ENCODE results near the gene EVI5. TPM values are rescaled to one million over a fixed set of nuclear protein-coding genes. Genes with fewer than 3 reads are reported as not detected.
"Not testable (repeated sequence)": the region's sequence is repeated elsewhere in the genome, so short reads cannot be mapped to it uniquely, and the experiment has no call there.

The EVI5 gene
- total RNA-seq, 1 donor from 2014 or later: 1.4 TPM

DNA sequence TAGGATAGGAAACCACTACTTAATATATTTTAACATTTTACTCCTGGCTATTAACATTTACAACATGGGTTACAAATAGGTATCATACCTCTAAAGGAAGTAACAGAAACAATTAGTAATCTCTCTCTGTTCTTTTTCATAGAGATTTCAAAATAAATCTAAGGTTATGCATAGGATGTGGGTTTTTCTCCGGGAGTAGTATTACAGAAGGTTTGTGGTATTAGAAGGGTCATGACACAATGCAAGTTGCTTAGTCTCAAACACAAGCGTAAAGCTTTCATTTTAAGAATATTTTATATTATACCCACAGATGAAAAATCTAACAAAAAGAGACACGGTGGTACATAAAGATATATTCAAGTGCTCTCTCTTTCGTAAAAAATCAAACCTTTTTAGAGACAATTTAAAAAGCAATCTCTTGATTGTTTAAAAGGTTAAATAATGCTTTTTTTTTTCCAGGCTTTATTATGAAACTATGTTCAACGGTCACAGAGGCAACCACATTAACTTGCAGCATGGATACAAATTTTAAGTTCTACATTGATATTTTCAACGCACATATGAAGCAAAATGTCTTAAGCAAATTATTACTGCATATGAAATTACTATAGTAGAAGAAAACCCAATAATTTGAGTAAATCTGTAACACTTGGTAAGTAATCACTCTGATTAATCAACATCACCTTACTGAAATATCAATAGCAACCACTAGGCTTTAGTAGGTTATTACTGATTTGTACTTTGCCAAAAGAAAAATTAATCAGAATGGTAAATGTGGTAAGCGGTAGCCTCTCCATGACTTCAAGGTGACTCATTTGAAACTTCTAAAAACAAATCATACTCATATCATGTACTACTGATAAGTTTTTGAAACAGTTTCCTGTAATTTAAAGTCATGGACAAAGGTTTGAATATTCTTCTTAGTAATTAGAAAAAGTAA lies 200.8 kb downstream of the EVI5 start:
- intact Hi-C loops (cut with micrococcal nuclease): loop anchor here (1.0 kb wide), 7 partner anchors 9 to 1028 kb away; no protein-coding TSS in a partner anchor

DNA sequence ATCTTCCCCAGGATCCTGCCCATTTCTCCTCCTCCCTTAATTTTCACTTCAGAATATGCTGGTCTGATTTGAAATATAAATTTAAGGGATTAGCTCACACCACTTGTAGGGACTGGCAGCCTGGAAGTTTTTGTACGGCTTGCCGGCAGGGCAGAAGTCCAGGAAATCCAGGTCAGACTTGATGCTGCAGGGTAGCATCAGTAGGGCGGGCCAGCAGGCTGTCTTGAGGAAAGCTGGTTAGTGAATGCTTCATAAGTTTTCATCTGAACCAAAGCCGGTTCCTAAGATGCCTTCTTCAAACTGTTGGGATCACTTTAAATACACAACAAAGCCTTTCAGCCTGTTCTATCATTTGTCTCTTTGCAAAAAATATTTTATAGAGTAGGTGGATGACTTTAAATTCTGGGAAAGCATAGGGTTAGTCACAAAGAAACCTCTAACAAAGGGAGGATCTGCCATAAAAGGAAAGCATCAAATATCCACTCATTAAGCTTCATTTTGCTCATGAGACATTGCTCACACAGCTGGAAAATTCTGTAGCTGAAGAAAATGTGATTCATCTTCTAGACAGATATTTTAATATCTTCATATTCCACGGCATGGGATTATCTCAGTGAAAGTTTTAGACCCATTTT lies 207.5 kb downstream of the EVI5 start:
- intact Hi-C loops (cut with micrococcal nuclease): no loop called here

DNA sequence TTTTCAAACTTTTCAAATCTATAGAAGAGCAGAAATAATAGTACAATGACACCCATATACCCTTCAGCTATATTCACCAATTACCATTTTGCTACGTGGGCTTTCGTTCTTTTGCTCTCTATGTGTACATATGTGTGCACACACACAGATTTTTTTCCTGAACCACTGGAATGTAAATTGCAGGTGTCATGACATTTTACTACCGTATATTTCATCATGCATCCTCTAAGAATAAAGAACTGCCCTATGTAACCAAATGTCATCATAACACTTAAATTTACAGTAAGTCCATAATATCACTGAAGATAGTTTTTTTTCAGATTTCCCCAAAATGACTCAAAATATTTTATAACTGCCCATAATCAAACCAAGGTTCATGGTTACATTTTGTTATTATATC lies 209.8 kb downstream of the EVI5 start:
- intact Hi-C loops (cut with micrococcal nuclease): loop anchor here (1.0 kb wide), 1 partner anchor 9 kb away; no protein-coding TSS in a partner anchor

DNA sequence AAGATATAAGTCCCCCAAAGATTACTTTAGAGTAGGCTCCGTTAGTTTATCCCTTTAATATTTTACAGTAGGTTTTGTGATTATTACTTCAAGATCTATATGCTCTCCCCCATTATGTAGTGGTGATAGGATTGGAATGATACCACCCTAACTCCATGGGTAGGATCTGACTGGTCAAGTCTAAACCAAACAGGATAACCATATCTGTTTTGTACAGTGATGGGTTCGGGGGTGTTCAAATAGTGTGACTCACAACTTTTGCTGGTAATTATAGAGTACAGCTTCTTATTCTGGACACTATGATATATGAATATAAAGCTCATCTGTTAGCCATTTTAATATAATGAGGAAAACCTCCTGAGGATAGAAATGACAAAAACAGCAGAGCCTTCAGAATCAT lies 212.4 kb downstream of the EVI5 start:
- intact Hi-C loops (cut with micrococcal nuclease): no loop called here

DNA sequence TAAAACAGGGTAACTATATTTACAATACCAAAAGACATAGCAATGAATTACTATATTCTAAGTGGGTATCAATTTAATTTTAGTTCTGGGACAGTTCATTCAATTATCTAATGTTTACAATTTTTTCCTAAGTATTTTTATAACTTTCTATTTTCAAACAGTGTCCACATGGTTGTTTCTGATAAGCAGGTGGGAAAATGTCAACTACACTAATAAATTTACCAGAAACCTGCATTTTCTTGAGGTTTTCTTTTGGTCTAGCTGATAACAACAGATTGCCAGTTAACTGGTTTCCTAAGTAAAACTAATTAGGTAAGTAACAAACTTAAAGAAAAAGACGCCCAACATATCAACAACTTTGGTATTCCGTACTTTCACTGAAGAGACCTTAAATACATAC lies 213.3 kb downstream of the EVI5 start:
- intact Hi-C loops (cut with micrococcal nuclease): no loop called here

DNA sequence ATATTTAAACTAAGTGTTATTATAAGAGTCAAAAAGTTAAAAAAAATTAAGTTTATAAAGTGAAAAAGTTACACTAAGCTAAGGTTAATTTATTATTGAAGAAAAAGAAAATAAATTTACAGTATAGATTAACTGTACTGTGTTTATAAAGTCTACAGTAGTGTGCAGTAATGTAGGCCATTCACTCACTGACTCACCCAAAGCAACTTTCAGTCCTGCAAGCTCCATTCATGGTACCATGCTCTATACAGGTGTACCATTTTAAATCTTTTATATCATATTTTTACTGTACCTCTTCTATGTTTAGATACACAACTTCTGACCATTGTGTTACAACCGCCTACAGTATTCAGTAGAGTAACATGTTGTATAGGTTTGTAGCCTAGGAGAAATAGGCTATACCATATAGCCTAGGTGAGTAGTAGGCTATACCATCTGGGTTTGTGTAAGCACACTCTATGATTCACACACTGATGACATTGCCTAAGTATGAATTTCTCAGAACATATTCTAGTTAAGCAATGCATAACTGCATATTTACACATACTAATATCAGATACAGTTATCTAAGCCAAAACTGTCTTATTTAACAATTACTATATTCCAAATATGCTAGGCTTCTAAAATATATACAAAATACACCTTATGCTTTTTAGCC lies 217.6 kb downstream of the EVI5 start:
- intact Hi-C loops (cut with micrococcal nuclease): no loop called here

DNA sequence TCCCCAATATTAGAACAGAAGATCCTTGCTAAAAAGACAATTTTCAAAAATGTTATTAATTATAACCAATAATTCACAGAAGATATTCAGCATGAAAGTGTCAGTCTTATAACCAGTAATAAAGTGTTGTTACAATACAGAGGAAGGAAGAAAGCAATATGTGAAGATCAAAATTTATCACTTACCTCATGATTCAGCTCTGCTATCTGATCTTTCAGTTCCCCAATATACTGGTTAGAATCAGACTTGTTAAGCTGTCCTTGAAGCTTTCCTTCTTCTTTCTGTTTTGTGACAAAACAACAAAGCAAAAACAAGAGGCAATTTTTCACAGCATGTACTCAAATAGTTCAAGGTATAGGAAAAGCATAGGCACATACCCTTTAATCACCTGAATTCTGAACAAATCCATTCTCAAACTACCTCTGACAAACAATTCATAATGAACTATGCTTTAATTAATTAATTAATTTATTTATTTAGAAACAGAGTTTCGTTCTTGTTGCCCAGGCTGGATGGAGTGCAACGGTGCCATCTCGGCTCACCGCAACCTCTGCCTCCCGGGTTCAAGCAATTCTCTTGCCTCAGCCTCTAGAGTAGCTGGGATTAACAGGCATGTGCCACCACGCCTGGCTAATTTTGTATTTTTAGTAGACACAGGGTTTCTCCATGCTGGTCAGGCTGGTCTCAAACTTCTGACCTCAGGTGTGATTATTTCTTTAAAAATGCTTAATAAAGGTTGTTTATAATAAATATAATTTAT lies 221.3 kb downstream of the EVI5 start:
- intact Hi-C loops (cut with micrococcal nuclease): no loop called here

DNA sequence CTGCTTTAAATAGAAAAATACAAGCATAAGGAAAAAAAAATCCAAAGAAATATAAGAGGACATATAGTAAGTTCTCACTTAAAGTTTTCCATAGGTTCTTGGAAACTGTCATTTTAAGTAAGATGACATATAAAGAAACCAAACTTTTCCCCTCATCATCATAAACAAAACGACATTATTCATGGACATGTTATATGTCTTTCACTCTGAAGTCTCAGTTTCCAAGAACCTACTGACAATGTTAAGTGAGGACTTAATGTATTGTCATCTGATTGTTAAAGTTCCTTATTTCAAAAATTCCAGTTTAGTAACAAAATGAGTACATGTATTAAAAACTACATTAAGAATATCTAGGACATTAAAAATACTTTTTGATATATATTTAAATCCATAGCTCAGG lies 228.6 kb downstream of the EVI5 start:
- intact Hi-C loops (cut with micrococcal nuclease): no loop called here

DNA sequence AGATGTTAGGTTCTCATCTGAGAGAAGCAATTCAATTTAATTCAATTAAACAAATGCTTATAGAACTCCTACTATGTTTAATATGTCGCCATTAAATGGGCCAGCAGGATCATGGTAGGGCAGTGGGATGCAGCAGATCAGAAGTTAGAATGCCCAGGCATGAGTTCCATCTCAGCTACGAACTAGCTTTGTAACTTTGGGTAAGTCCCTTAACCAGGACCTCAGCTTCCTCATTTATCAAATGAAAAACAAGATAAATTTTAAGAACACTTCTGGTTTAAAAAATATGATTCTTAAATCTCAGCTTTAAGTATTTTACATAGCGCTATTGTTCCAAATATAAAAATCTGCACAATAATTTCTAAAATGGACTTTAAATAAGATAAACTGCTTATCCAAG lies 230.7 kb downstream of the EVI5 start:
- intact Hi-C loops (cut with micrococcal nuclease): no loop called here

DNA sequence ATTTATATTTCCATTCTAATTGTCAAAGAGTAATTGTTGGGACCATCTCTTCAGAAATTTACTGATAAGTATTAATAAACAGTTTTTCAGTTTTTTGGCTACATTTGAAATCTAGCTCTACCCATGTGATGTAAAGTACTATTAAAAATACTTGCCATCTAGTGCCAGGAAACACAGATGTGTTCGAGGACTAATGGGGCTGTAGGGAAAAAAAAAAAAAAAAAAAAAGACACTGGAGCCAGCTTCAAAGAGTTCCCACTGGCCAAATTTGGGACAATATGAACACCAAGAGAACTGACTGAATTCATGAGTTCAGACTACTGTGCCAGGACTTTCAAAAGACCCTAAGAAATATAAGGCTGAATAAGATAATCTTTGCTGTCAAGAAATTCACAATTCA lies 233.0 kb downstream of the EVI5 start:
- intact Hi-C loops (cut with micrococcal nuclease): no loop called here

DNA sequence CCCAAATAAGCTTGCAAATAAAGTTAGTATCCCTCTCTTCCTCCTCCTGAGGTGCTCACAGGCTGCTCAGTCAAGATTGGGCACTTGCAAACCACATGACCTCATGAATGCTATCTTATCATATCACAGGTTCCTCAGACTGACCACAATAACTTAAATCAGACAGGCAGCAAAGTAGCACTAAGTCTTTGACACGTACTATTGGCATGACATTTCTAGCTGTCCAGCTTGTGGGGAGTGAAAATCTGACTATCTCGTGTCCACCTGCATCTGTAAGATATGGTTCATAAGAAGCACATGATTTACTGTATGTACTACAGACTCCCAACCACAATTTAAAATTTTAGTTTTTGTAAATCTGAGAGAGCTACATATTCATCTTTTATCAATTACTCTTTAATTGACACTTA lies 240.1 kb downstream of the EVI5 start:
- intact Hi-C loops (cut with micrococcal nuclease): no loop called here

DNA sequence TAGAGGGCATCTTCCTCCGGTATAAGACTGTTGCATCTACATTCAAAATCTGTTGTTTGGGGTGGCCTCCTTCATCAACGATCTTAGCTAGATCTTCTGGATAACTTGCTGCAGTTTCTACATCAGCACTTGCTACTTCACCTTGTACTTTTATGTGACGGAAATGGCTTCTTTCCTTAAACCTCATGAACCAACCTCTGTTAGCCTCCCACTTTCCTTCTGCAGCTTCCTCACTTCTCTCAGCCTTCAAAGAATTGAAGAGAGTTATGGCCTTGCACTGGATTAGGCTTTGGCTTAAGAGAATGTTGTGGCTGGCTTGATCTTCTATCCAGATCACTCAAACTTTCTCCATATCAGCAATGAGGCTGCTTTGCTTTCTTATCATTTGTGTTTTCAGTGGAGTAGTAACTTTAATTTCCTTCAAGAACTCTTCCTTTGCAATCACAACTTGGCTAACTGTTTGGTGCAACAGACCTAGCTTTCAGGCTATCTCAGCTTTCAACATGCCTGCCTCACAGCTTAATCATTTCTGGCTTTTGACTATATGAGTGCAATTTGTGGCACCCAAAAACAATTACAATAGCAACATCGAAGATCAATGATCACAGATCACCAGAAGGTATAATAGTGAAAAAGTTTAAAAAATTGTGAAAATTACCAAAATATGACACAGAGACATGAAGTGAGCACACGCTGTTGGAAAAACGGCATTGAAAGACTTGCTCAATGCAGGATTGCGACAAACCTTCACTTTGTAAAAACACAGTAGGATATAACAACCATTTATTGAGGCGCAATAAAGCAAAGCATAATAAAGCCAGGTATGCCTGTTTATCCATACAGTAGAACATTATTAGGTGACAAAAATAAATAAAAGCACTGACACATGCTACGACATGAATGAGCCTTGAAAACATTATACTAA lies 241.5 kb downstream of the EVI5 start:
- intact Hi-C loops (cut with micrococcal nuclease): no loop called here

DNA sequence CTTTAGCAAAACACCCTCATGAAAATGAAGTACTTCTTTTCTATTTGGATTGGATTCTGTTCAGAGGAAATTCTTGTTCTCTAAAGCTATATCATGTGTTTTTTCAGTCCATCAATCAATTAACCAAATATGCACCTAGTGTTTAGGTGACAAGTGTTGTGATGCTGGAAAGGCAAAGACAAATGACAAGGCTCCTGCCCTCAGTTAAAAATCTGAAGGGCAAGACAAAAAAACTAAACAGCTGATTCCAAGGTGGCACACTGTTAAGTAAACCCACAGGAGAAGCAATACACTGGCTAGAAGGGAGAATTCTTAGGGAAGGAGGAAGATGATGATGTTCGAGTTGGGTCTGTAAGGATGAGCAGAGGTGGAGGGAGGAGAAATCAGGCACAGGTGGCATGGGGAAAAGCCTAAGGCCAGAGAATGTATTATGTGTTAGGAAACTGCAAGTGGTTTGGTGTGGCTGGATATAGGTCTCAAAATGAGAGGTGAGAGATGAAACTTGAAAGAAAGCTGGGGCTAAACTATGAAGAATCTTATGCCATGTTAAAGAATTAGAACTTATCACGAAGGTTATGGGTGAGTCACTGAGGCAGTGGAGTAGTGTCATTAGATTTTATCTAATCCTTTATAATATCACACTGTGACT lies 246.4 kb downstream of the EVI5 start:
- intact Hi-C loops (cut with micrococcal nuclease): loop anchor here (1.0 to 5.0 kb wide), 8 partner anchors 36 to 1036 kb away; partner anchors contain the start of genes CDC7, DIPK1A, GLMN and RPL5

DNA sequence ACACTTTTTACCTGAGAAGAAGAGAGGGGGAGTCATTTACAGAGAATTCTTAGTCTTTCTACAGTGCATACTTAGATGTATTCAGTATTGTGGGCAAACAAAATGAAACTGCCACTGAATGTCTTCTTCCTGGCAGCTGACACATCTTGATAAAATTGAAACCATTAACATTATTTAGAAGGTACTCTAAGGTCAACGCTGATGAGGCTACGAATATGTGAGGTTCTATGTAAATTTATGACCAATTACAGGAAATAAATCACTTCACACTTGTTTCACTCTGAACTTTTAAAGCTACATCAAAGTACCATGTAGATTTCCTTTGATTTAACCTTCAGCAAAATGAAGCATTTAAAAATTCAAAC lies 246.9 kb downstream of the EVI5 start:
- intact Hi-C loops (cut with micrococcal nuclease): loop anchor here (1.0 to 5.0 kb wide), 8 partner anchors 36 to 1036 kb away; partner anchors contain the start of genes CDC7, DIPK1A, GLMN and RPL5

DNA sequence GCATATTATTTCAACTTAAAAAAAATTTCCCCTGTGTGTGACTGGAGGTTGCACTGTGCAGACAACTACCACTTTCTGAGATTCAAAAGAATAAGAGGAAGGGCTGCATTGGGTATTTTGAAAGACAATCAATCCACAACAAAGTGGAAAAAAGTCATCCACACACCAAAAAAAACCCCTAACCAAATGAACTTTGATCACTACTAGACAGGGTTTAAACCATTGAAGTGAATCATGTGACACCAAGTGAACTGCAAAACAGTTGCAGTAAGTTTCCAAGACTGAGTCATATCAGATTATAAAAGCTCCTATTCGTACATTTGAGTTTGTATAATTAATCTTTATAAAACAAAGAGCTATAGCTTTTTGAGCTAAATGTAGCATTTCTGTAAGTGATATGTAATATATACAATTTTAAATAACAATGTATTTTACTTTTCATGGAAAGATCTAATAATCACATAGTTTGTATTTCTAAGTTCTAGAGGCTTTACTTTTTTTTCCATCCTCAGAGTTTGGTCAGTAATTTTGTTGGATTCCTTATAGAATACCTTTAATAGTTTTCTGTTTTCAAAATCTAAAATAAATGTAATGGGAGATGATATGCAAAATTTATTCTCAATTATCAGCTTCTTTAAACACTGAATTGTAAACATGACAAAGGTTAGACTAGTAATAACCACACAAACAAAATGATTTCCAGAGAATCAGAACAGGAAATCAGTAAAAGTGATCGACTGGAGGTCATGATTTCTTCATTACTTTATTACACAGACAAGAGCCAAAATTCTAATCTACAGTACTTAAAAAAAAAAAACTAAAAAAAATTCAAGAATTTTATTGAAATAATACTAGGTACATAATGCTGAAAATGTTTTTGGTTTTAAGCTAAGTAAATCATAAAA lies 247.7 kb downstream of the EVI5 start:
- intact Hi-C loops (cut with micrococcal nuclease): loop anchor here (1.0 to 5.0 kb wide), 11 partner anchors 35 to 1515 kb away; partner anchors contain the start of genes CDC7, DIPK1A, GFI1 and RPL5

DNA sequence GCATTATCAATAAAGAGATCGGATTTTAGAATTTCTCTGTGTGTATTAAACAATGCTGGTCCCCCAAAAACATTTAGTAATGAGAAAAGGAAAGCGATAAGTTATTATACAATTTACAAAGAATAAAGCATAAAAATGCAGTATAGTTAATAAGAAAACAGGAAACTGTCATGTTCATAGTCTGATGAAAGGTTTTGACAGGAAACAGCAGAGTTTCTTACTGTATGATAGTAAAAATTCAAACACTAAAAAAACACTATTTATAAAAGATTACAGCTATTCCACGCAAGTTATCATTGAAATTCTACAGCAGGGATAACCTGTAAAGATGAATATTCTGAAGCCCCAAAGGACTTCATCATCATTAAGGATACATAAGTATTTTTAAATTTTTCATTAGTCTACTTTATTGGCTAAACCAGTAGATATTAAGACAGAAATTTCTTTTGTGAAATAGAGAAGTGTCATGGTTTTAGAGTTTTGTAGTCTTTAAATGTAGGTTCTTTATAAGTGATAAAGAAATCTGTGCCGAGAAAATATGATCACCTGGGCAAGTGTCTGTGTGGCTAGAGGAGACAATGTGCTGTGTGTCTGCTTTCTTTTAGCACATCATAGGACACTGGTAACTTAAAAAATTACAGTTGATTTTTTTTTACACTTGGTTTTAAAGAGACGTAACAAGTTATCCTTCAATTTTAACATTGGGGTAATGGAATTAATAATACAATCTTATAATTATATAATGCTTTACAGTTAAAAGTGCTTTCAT lies 248.5 kb downstream of the EVI5 start:
- intact Hi-C loops (cut with micrococcal nuclease): loop anchor here (1.0 to 5.0 kb wide), 7 partner anchors 34 to 1034 kb away; partner anchors contain the start of genes CDC7, DIPK1A and RPL5

DNA sequence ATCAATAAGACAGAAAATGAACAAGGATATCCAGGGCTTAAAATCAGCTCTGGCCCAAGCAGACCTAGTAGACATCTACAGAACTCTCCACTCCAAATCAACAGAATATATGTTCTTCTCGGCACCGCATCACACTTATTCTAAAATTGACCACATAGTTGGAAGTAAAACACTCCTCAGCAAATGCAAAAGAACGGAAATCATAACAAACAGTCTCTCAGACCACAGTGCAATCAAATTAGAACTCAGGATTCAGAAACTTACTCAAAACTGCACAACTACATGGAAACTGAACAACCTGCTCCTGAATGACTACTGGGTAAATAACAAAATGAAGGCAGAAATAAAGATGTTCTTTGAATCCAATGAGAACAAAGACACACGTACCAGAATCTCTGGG lies 252.5 kb downstream of the EVI5 start:
- intact Hi-C loops (cut with micrococcal nuclease): not testable (repeated sequence)
